Stimulated activated CD8-positive, alpha-beta memory T cell treated with anti-CD3 and anti-CD28 coated beads, Interleukin-2, amount 100 ng/mL, for 1 hour (primary cell): ENCODE results near the gene NCBP2L.

ENCODE experiments used
- DNase-seq, 2 donors: peaks; one replicate each; pipeline ENCODE4 v3.0.0-alpha.2; 2020; ENCODE audit warnings: low read depth in 2 of 2

Gene NCBP2L

GRCh38 chrX:107777536-107777832 lies at the start of gene NCBP2L:
TSS of gene NCBP2L (plus strand) at chrX:107777733. CDS start at chrX:107794221, 16,488 bp downstream.
- DNase-seq: no peak

DNA sequence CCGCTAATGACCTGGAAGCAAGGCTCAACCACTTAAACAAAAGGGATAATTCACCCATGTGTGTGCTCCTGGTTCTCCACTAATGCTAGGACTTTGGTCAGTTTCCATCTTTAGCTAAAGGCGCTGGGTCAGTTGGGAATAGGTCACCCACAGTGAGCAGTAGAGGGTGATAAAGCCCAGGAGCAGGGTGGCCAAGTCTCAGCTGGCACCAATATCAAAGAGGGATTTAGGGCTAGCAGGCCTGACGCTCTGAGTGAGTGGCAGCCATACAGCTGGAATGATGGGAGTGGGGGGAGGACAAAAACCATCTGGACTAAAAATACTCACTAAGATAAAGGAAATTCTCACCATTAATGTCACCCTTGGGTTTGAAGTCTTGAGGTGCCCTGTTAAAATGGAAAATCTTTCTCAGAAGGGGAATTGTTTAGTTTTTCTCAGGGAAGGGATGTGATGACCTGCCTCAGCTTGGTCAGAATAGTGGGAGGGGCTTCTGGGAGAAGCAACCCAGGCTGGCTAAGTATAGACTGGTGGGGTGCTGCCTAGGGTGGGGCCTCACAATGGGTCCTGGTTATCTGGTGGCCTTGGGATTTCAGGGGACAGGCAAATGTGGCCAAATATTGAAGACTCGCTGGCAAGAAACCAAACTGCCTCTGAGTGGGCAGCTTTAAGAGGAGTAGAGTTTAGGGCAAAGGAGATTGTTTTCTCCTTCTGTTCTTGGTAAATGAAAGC lies 49.0 kb upstream of the NCBP2L start:
- DNase-seq: no peak

DNA sequence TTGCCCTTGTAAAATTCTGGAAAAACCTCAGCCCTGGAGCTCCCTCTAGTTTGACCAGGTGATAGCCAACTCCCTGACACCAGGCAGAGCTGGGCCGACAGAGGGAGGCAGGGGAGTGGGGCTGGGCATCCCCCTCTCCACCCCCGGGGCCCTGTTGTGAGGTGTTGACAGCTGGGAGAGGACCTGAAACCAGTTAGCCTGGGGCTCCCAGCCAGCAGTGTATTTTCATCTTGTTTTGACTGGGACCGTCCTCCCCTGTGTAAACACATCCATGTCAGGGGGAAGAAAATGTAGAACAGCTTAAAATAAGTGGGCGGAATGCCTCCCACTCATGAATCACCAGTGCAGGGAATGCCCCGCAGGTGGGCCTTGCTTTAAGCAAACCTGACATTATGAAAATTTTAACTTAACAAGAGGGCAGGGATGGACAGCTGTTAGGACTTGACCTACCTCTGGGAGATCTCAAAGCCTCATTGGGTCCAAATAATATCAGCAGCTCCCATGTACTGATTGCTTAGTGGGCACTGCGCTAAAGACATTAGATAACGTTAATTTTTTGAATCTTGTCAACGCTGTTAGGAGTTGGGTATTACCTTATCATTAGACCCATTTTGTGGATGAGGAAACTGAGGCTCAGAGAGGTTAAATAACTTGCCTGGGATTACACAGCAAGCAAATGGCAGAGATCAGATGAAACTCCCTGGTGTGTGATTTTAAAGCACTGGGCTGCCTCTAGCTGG lies 47.8 kb upstream of the NCBP2L start:
- DNase-seq: no peak

- DNase-seq: no peak
Measured at GRCh38 chrX:107730298-107730655, 47.3 kb upstream of the NCBP2L start.

DNA sequence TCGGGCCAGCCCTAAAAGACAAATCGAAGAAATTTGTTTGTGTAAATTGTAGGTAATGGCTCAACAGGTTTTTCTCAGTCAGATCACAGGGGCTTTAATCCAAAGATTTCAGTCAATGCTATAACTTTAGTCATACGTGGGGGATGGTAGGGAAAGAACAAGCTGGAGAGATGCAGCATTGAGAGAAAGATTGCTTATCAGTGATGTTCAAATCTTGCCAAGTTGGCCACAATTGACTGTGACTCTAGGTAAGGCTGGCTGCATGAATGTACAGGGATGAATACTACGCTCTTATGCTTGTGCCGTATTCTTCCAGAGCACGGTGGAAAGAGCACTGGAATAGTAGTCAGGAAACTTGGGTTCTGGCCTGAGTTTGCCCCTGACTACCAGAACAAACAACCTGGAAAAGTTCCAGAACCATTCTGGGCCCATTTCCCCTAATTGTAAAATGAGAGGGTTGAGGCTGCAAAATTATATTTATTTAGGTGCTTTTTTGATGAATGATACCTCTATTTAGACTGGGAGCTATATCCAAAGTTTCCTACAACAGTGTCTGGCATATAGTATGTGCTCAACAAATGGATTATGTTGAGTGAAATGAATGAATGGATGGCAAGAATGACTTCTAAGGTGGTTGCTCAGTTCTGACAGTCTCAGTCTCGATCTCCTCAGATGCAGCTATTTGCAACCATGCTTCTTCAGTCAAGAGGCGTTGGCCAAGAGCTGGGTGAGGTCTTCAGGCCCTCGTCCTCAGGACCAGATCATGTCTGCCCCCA lies 46.4 kb upstream of the NCBP2L start:
- DNase-seq: no peak

- no peak for DNase-seq
Measured at GRCh38 chrX:107731831-107732502, 45.6 kb upstream of the NCBP2L start.

GRCh38 chrX:107733686-107734085 lies 43.8 kb upstream of the NCBP2L start:
- DNase-seq: no peak

DNA sequence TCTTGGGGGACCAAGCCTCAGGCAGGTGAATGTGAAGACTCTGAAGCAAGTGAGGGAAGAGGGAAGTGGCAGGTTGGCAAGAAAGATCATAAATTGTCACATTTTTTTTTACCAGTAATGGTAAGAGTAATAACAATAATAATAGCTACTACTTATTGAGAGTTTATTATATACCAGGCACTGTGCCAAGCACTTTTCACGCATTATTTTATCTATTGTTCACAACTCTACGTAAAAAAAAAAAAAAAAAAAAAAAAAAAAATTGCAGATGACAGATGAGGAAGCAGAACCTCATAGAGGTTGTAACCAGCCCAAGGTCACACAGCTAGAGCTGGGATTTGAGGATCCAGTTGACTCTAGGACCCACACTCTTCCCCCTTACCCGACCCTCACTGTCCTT lies 42.9 kb upstream of the NCBP2L start:
- no peak for DNase-seq

DNA sequence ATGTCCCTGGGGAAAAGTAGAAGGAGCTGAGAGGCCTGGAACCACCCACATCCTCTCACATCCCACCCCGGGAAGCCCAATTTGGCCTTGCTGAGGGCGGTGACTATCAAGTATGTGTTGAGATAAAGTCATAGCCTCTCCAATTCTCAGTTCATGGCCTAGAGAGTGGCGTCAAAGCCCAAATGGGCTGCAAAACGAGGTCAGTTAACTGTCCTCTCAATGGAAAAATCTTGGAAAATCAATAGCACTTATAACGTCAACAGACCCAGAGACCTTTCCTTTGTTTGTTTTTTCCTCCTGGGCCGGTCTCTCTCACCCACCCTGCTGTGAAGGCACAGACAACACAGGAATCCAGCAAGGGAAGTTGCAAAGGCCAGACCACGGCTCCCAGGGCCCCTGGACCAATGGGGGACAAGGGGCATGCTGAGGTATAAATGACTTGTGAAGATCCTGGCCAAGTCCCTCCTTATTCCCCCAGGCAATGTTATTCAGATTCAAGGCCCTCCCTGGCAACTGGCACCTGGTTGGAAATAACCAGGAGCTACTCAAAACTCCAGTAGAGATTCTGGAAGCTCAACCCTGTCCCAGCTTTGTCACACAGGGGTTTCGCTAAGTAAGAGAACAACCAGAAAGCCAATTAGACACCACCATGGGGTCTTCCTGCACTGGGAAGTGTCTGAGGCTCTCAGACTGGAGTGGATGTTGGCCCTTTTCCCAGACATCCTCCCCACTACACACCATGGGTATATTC lies 40.6 kb upstream of the NCBP2L start:
- DNase-seq: no peak

- no peak for DNase-seq
Measured at GRCh38 chrX:107738272-107738671, 39.3 kb upstream of the NCBP2L start.

DNA sequence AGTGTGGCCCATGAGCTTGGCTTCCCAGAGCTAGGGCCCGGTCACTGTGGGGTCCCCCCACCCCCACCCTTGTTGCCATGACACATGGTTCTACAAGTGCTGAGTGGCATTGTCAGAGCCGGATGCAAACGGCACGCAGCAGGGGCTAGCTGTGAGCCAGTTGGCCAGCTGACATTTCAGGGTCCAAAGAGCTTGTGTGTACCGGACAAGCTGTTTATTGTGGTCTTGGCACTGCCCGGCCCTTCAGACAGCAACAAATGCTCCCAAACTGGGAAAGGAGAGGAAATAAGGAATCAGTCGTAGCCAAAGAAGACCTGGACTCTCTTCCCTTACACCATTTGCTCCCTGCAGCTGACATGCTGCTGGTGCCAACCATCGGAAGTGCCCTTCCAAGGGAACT lies 38.8 kb upstream of the NCBP2L start:
- DNase-seq: no peak

- no peak for DNase-seq
Measured at GRCh38 chrX:107739541-107739940, 38.0 kb upstream of the NCBP2L start.

GRCh38 chrX:107741404-107741790 lies 36.1 kb upstream of the NCBP2L start:
- DNase-seq: no peak

- no peak for DNase-seq
Measured at GRCh38 chrX:107742700-107743191, 34.8 kb upstream of the NCBP2L start.

GRCh38 chrX:107743995-107744394 lies 33.5 kb upstream of the NCBP2L start:
- no peak for DNase-seq

- no peak for DNase-seq
Measured at GRCh38 chrX:107744868-107745267, 32.7 kb upstream of the NCBP2L start.

DNA sequence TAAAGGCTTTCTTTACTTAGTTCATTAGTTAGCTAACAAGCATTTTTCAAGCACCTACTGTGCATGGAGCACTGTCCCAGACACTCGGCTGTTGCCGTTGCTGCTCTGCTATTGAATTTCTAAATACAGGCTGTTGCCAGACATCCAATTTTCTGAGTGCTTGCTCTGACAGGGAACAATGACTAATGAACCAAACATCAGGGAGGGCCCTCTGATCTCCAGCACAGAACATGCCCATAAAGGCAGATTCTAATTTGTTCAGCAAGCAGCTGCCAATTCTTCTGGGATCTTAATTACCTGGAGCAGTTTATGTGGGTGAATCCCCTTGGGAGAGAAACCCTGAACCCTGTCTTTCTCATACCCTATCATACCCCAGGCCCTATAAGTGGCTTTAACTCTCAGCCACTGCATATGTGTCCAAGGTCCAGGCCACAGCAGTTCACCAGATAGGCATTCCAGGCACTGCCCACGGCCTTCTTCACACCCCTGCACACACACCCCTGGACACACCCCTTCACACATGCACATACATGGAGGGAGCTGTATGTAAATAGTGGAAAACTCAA lies 29.9 kb upstream of the NCBP2L start:
- no peak for DNase-seq

- no peak for DNase-seq
Measured at GRCh38 chrX:107748506-107748905, 29.0 kb upstream of the NCBP2L start.

DNA sequence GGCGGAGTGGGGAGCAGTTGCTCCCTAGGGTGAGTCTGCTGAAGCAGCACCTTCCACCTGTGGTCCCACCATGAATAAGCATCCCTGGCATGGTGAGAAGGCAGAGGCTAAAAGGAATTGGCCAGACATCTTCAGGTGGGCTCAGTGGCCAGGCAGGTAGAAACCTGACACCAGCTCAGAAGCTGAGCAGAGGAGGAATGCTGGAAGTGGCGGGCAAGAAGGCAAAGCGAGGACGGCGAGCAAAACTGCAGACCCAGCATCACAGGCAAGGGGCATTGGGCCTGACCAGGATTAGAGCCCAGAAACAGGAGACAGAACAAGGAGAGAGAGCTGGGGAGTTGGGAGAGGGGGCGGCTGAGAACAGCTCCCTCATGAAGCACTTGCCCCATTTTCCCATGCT lies 27.3 kb upstream of the NCBP2L start:
- DNase-seq: no peak

DNA sequence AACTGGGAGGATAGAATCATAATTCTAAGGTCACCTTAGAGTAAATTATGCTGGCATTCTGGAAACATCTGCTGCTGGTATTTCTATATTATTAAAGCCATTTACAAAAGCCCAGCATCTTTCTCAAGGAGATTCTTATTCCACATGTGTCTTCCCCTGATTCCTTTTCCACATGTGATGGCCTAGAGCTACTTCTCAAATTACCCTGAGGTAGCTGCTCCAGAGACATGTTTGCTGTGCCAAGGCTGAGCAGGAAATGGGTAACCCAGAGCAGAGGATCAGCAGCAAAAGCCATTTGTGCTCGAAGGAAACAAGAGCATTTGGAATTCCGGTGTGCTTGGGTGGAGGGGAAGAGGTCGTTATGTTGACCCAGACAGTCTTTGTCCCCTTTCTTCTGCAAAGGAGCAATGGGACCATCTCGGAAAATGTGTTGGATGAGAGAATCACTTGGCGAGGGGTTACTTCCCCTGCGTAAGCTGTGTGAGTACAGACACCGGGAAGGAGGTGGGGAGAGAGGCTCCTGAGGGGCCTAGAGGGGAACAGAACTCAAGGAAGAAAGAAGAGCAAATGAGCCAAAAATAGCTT lies 26.6 kb upstream of the NCBP2L start:
- no peak for DNase-seq

DNA sequence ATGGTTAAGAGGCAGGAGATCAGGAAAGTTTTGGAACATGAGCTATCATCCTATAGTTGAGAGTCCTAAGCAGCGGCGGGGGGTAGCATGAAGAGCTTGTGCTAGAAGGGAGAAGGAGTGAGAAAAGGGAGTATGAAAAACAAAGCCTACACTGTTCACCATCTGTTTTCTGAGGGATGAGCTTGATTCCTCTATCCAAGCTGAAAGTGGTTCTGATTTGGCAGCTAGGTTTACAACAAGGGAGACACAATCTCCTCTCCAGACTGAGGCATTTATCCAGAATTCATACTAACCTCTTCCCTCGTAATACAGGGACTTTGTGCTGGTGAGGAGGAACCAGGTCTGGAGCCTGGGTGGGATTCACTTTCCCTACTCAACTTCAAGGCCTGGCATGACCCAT lies 25.5 kb upstream of the NCBP2L start:
- no peak for DNase-seq
